Glomerular endothelial cell (primary cell): Measurements from ENCODE around the gene RASEF. TPM values are rescaled to one million over a fixed set of nuclear protein-coding genes. Genes with fewer than 3 reads are reported as not detected.

Source experiments
- DNase-seq: peaks from one replicate; pipeline ENCODE4 v3.0.0-alpha.2; 2011; ENCODE audit warnings: low read depth, low spot score; ENCODE audit errors: extremely low read depth
- total RNA-seq: library from RNA; depleted of rRNA; stranded (reverse); fragments of >200 nt; gene quantifications from 2 replicates; pipeline ENCODE4 v1.2.3, GENCODE V29; 2015

Gene RASEF
- total RNA-seq, 1 donor from 2014 or later, result 0.06 TPM

GRCh38 chr9:83015897-83016296, 47.0 kb downstream of the RASEF start:
- DNase-seq, result no peak

GRCh38 chr9:83013867-83014605, 48.9 kb downstream of the RASEF start:
- no peak for DNase-seq

- no peak for DNase-seq
These were observed 49.8 kb downstream of the RASEF start for GRCh38 chr9:83012922-83013838.

GRCh38 chr9:83012168-83012921, 50.6 kb downstream of the RASEF start:
- no peak for DNase-seq

- DNase-seq, result no peak
These were observed 51.3 kb downstream of the RASEF start for GRCh38 chr9:83011611-83012010.

- DNase-seq, result no peak
These were observed 55.2 kb downstream of the RASEF start for GRCh38 chr9:83007521-83008300.

- DNase-seq, result no peak
These were observed 56.6 kb downstream of the RASEF start for GRCh38 chr9:83006378-83006777.

GRCh38 chr9:83005963-83006362, 57.0 kb downstream of the RASEF start:
- no peak for DNase-seq

GRCh38 chr9:83005361-83005760, 57.6 kb downstream of the RASEF start:
- DNase-seq, result no peak

GRCh38 chr9:83002329-83002728, 60.6 kb downstream of the RASEF start:
- no peak for DNase-seq

- DNase-seq, result no peak
These were observed 62.2 kb downstream of the RASEF start for GRCh38 chr9:83000765-83001164.

GRCh38 chr9:82998409-82998808, 64.5 kb downstream of the RASEF start:
- DNase-seq, result no peak

- DNase-seq, result no peak
These were observed 65.3 kb downstream of the RASEF start for GRCh38 chr9:82997476-82998140.

GRCh38 chr9:82996941-82997340, 66.0 kb downstream of the RASEF start:
- no peak for DNase-seq

GRCh38 chr9:82993856-82994605, 68.9 kb downstream of the RASEF start:
- DNase-seq, result no peak

GRCh38 chr9:82991671-82992070, 71.3 kb downstream of the RASEF start:
- DNase-seq, result no peak

- DNase-seq, result no peak
These were observed 73.0 kb downstream of the RASEF start for GRCh38 chr9:82989929-82990328.

GRCh38 chr9:82988488-82988887, 74.5 kb downstream of the RASEF start:
- no peak for DNase-seq
